Measurements from ENCODE around the gene GLRX3.

Gene GLRX3

DNA sequence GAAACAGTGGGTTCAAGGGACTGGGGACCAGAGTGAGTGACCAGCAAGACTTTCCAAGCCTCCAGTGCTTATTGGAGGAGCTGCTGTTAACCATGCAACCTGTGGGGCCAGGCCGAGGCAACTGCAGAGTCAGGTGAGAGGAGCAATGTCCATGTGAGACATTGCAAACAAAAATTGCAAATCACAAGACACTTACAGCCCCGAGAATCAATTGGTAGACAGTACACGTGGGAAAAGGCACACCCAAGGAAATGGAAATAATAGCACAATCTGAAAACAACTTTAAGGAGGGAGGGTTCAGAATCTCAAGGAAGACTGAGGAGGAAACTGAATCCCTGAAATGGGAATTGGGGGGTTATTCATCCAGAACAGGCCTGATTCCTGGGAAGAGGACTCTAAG, 72.6 kb downstream of the GLRX3 start:
- no peak for DNase-seq (ENCODE audit: low spot score)

GRCh38 chr10:130212746-130213145, 76.6 kb downstream of the GLRX3 start:
- no peak for DNase-seq (ENCODE audit: low spot score)

- no peak for DNase-seq (ENCODE audit: low spot score)
These were observed 77.3 kb downstream of the GLRX3 start for GRCh38 chr10:130213286-130214080.

DNA sequence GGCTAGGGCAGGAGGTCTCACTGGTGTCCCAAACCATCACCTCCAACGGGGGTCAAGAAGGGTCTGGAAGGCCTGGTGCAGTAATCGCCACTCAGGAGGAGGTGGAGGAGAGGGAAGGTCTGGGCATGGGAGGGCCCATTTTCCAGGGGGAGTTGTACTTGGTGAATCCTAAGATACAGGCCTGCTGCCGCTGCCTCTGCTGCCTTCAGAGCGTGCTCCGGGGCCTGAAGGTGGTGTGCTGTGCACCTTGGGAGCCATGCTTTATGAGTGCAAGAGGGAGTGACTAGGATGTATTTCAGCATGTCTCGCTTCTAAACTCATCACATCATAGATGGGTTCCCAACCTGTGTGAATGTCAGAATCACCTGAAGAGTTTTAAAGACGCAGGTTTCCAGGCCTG, 78.2 kb downstream of the GLRX3 start:
- DNase-seq (ENCODE audit: low spot score), result no peak

DNA sequence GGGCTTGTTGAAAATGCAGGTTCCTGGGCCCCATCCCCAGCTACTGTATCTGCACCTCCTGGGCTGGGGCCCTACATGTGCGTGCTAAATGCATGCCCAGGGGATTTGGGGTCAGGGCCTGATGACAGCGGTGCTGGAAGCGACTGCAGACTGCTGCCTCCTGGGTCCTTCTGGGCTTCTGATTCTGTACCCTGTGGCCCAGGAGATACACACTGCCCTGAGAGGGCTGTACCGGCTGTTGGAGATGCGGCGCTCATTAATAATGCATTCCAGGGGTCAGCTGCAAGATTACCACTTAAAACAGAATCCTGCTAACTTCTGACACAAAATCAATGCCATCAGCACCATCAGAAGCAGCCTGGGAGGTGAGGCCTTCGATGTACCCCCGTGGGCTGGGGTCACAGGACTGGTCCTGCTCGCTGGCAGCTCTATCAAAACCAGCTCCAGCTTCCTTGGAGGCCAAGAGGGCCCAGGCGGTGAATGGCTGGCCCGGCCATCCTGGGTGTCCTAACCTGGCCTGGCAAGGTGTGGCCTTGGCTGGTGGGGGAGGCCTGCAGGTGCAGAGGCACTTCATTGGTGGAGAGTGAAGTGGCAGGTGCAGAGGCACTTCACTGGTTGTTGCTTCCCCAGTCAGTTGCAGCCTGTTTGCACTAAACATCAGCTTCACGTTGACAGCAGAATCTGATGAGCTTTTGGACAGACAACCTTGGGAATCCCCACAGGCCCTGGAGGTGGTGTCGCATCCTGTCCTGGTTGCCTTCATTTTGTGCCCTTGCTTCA, 79.2 kb downstream of the GLRX3 start:
- no peak for DNase-seq (ENCODE audit: low spot score)

- no peak for DNase-seq (ENCODE audit: low spot score)
These were observed 79.7 kb downstream of the GLRX3 start for GRCh38 chr10:130215931-130216231.

DNA sequence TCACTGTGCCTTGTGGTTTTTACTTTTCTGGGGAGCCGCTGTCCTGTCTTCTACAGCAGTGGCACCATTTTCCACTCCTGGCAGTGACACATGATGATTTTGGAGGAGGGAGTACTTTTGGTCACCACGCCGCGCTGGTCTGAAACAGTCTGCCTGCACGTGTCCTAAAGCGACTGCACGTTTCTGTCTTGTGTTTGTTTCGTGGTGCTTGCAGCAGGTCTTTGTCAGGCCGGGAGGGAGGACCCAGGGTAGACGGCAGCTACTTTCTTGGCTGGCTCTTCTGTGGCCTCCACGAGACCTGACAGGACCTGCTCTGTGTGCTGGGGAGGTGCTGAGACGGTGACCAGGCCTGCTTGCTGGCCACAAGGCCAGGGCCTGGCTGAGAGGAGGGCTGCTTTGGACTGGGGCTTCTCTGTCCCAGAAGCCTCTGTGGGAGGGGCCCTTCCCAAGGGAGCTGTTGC, 82.0 kb downstream of the GLRX3 start:
- DNase-seq (ENCODE audit: low spot score), result no peak

GRCh38 chr10:130218936-130219335, 82.7 kb downstream of the GLRX3 start:
- no peak for DNase-seq (ENCODE audit: low spot score)

- no peak for DNase-seq (ENCODE audit: low spot score)
These were observed 84.3 kb downstream of the GLRX3 start for GRCh38 chr10:130220251-130221185.

- no peak for DNase-seq (ENCODE audit: low spot score)
These were observed 85.5 kb downstream of the GLRX3 start for GRCh38 chr10:130221456-130222375.

DNA sequence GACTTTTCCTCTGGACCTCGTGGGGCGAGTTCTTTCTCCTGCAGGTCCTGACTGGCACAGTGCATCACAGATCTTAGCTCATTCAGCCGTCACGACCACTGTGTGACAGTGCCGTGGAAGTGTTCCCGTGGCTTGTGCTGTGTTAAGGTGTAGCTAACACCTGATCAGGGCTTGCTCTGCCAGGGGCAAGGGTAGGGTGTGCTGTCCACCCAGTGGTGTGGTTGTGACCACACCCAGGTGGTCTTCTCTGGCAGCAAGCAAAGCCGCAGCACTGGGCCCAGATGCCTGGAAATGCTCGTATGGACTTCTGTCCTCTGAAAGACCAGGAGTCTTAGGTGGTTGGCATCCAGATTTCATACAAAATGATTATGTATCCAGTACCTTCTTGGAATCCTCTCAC, 86.2 kb downstream of the GLRX3 start:
- DNase-seq (ENCODE audit: low spot score), result no peak

- no peak for DNase-seq (ENCODE audit: low spot score)
These were observed 88.0 kb downstream of the GLRX3 start for GRCh38 chr10:130224228-130224627.

DNA sequence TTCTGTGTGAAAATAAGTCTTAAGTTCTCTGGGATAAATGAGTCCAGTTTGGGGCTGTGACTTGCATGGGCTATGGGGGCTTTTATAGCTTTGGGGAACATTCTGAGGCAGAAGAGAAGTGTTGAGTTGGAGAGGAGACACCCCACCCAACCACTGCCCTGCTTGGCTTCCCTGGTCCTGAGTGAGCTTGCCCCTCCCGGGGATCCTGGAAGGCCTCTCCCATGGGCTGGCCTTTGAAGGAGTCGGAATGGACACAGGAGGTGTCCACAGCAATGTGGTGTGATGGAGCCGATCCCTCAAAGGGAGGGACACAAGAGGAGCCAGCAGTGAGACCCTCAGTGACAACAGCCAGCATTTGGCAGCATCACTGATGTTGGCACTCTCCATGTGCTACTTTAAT, 89.8 kb downstream of the GLRX3 start:
- DNase-seq (ENCODE audit: low spot score), result no peak

DNA sequence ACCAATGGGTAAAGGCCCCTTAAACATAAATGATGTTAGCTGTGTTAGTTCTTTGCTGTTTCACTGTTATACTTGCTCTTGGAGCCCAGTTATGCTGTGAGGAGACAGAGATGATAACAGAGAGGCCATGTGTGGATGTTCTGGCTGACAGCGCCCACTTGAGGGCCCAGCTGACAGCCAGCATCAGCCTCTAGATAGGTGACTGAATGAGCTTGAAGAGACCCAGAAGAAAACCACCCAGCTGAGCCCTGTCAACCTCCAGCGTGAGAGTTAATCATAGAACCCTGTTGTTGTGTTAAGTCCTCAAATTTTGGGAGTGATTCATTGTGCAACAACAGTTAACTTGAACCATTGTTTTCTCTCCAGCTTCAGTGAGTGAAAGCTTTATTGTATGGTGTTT, 91.7 kb downstream of the GLRX3 start:
- DNase-seq (ENCODE audit: low spot score), result no peak
